Naive thymus-derived CD4-positive, alpha-beta T cell (primary cell): ENCODE measurements around the gene SLC35F6. TPM values are rescaled to one million over a fixed set of nuclear protein-coding genes. Genes with fewer than 3 reads are reported as not detected.

Source experiments
- ATAC-seq: fragments of 150-1000 bp; cut with Tn5 transposase; 2 replicates; pipeline ENCODE4 v1.10.0; 2021; ENCODE audit warnings: mild to moderate bottlenecking, moderate library complexity
- CTCF ChIA-PET: fragments of 350-600 bp; sonication (Branson Sonifier 250); formaldehyde crosslinking; loops from one replicate; lab custom pipeline; 2021; ENCODE audit warnings: antibody characterized with exemption; lab: Charles Lee
- POLR2A ChIA-PET: fragments of 350-600 bp; sonication (Branson Sonifier 250); formaldehyde crosslinking; loops from one replicate; lab custom pipeline; 2021; ENCODE audit warnings: antibody characterized with exemption, inconsistent platforms; lab: Charles Lee
- DNase-seq, 9 donors: peaks; one replicate each; pipeline versions ENCODE4 v3.0.0 to v3.0.0-alpha.2; 2020 to 2022; ENCODE audit warnings: mixed read lengths in 1 of 9
- H3K27ac ChIP-seq: one replicate; pipeline ENCODE4 v1.7.0; 2013; ENCODE audit warnings: mild to moderate bottlenecking, low read depth, low read length, moderate library complexity
- H3K27me3 ChIP-seq, 2 donors: one replicate each; pipeline ENCODE4 v1.7.0; 2013; ENCODE audit warnings: low read length in 2 of 2, mild to moderate bottlenecking in 2 of 2, moderate library complexity in 2 of 2; ENCODE audit not compliant: control insufficient read depth in 2 of 2, insufficient read depth in 2 of 2
- H3K36me3 ChIP-seq, 3 experiments: 1 replicate in 2 of 3; 2 replicates in 1 of 3; pipeline ENCODE4 v1.7.0; 2013; ENCODE audit warnings: low read length in 3 of 3, mild to moderate bottlenecking in 3 of 3, moderate library complexity in 1 of 3; ENCODE audit not compliant: insufficient read depth in 3 of 3, control insufficient read depth in 2 of 3
- H3K4me1 ChIP-seq, 2 donors: one replicate each; pipeline ENCODE4 v1.7.0; 2013; ENCODE audit warnings: low read length in 2 of 2, mild to moderate bottlenecking in 2 of 2, moderate library complexity in 1 of 2; ENCODE audit not compliant: control insufficient read depth in 2 of 2, insufficient read depth in 2 of 2
- H3K4me3 ChIP-seq: 2 replicates; pipeline ENCODE4 v1.7.0; 2013; ENCODE audit warnings: mild to moderate bottlenecking, low read length
- H3K9me3 ChIP-seq, 3 experiments: 1 replicate in 2 of 3; 2 replicates in 1 of 3; pipeline ENCODE4 v1.7.0; 2013; ENCODE audit warnings: low read length in 3 of 3; ENCODE audit not compliant: control insufficient read depth in 2 of 3
- H3K27ac Mint-ChIP-seq, 9 donors: one replicate each; pipeline ENCODE4 v1.8.0; 2020 to 2022; ENCODE audit warnings: mixed read lengths in 9 of 9, mild to moderate bottlenecking in 8 of 9, moderate library complexity in 5 of 9, inconsistent platforms in 2 of 9
- H3K27me3 Mint-ChIP-seq, 5 donors: one replicate each; pipeline ENCODE4 v1.8.0; 2021 to 2022; ENCODE audit warnings: mixed read lengths in 5 of 5, mild to moderate bottlenecking in 1 of 5
- H3K36me3 Mint-ChIP-seq, 5 donors: one replicate each; pipeline ENCODE4 v1.8.0; 2020 to 2022; ENCODE audit warnings: mixed read lengths in 5 of 5, mild to moderate bottlenecking in 3 of 5, inconsistent platforms in 1 of 5
- H3K4me1 Mint-ChIP-seq, 7 donors: one replicate each; pipeline ENCODE4 v1.8.0; 2020 to 2022; ENCODE audit warnings: mixed read lengths in 7 of 7, mild to moderate bottlenecking in 3 of 7, inconsistent platforms in 1 of 7
- H3K4me3 Mint-ChIP-seq, 10 donors: one replicate each; pipeline ENCODE4 v1.8.0; 2020 to 2022; ENCODE audit warnings: mild to moderate bottlenecking in 10 of 10, mixed read lengths in 10 of 10, moderate library complexity in 6 of 10, inconsistent platforms in 2 of 10
- H3K9me3 Mint-ChIP-seq, 11 donors: one replicate each; pipeline ENCODE4 v1.8.0; 2020 to 2022; ENCODE audit warnings: mixed read lengths in 11 of 11, mild to moderate bottlenecking in 4 of 11, inconsistent platforms in 1 of 11, moderate library complexity in 1 of 11
- intact Hi-C, 2 donors: fragments of 100-400 bp; cut with micrococcal nuclease; formaldehyde crosslinking; loops; one replicate each; pipeline ENCODE4 v1.15.1; 2023
- polyA plus RNA-seq, 2 donors: library from polyadenylated mRNA; unstranded; fragments of 300-500 nt; fragmentation: Illumina TruSeq; gene quantifications; one replicate each; pipeline ENCODE4 v1.2.3, GENCODE V29; 2021
- total RNA-seq, 6 experiments: library from RNA in 5 of 6; stranded (reverse) in 5 of 6; gene quantifications; 1 replicate in 5 of 6; 2 replicates in 1 of 6; pipeline ENCODE4 v1.2.3 and lab custom pipeline; 2021 to 2026

The SLC35F6 gene
- total and polyA plus RNA-seq, 7 experiments from 2014 or later: 4.7 to 22.5 (median 19.1) TPM

DNA sequence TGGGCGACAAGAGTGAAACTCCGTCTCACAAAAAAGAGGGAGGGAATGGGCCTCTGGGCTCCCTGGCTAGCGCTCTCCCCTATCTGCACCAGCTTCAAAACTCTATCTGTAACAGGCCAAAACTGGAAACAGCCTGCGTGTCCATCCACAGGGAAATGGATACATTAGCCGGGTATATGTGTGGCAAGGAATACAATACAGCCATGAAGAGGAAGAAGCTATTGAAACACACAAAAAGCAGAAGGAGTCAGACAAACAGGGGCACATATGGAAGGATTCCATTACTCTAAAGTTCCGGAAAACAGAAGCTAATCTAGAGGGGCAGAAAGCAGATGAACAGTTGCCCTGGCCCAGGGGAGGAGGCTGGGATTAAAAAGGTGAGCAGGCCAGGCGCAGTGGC, 24.6 kb upstream of the SLC35F6 start:
- CTCF ChIA-PET: no interaction called here
- H3K36me3 ChIP-seq: no peaks in the 10 kb centered on the region
- no peak overlapping the region for H3K4me3 Mint-ChIP-seq
- H3K4me1 ChIP-seq: no peaks in the 10 kb centered on the region
- peaks cover 0 to 4% (median 0%) of the 10 kb centered on the region in 5 donors for H3K27me3 Mint-ChIP-seq
- H3K9me3 ChIP-seq: no peaks in the 10 kb centered on the region
- H3K27ac ChIP-seq: no peak overlapping the region
- H3K4me3 ChIP-seq: no peak overlapping the region
- POLR2A ChIA-PET: no interaction called here
- DNase-seq (no peak), ATAC-seq (no peak)
- H3K27me3 ChIP-seq: no peaks in the 10 kb centered on the region
- no peak overlapping the region for H3K27ac Mint-ChIP-seq
- H3K4me1 Mint-ChIP-seq: peaks cover 0 to 10% (median 6%) of the 10 kb centered on the region in 7 donors
- intact Hi-C loops: no loop called here
- H3K36me3 Mint-ChIP-seq: no peaks in the 10 kb centered on the region
- peaks cover 0 to 1% (median 0%) of the 10 kb centered on the region in 11 donors for H3K9me3 Mint-ChIP-seq

DNA sequence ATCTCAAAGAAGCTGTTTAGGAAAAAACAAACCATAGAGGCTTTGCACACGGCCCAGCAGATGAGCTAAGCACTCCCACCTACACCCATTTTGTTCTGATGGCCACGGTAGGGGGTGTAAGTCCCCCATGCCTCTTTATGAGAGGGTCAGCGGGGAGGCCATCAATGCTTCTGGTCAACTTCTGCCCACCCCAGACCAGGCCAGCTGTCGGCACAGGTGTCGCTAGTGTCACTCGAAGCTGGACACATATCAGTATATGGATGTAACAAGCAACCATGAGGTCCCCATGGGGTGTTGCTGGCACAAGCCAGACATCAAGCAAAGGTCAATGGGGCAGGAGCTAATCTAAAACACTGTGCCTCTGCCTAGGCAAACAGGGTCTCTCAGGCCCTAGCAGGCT, 23.7 kb upstream of the SLC35F6 start:
- intact Hi-C loops: no loop called here
- H3K4me1 ChIP-seq: no peaks in the 10 kb centered on the region
- ATAC-seq (no peak), DNase-seq (no peak)
- H3K27me3 ChIP-seq: no peaks in the 10 kb centered on the region
- H3K36me3 ChIP-seq: no peaks in the 10 kb centered on the region
- Mint-ChIP-seq H3K27me3 (peaks cover 0 to 4% (median 0%) of the 10 kb centered on the region in 5 donors), H3K36me3 (no peaks in the 10 kb centered on the region), H3K4me1 (peaks cover 0 to 10% (median 6%) of the 10 kb centered on the region in 7 donors), H3K4me3 (no peak overlapping the region), H3K9me3 (peaks cover 0 to 1% (median 0%) of the 10 kb centered on the region in 11 donors), H3K27ac (peak overlapping the region in 1 of 9 donors; percentile 6)
- ChIA-PET CTCF (no interaction called here), POLR2A (no interaction called here)
- H3K9me3 ChIP-seq: no peaks in the 10 kb centered on the region
- no peak overlapping the region for H3K4me3 ChIP-seq
- no peak overlapping the region for H3K27ac ChIP-seq

- H3K27ac Mint-ChIP-seq: no peak overlapping the region
- Histone ChIP-seq H3K4me1 (no peaks in the 10 kb centered on the region), H3K4me3 (no peak overlapping the region), H3K9me3 (no peaks in the 10 kb centered on the region), H3K36me3 (no peaks in the 10 kb centered on the region), H3K27me3 (no peaks in the 10 kb centered on the region), H3K27ac (no peak overlapping the region)
- intact Hi-C loops: no loop called here
- CTCF ChIA-PET: no interaction called here
- H3K9me3 Mint-ChIP-seq: peaks cover 0 to 1% (median 0%) of the 10 kb centered on the region in 11 donors
- no peaks in the 10 kb centered on the region for H3K36me3 Mint-ChIP-seq
- POLR2A ChIA-PET: interaction anchor here (0.9 kb wide), 1 partner anchor 23 kb away, joined by 3 read pairs; no protein-coding TSS in a partner anchor
- ATAC-seq: peak; percentile 69
- peaks cover 0 to 10% (median 6%) of the 10 kb centered on the region in 7 donors for H3K4me1 Mint-ChIP-seq
- peak overlapping the region in 1 of 10 donors; percentile 2 for H3K4me3 Mint-ChIP-seq
- no peak for DNase-seq
- H3K27me3 Mint-ChIP-seq: peaks cover 0 to 4% (median 0%) of the 10 kb centered on the region in 5 donors
Measured at GRCh38 chr2:26740890-26741302, 23.2 kb upstream of the SLC35F6 start.

- Mint-ChIP-seq H3K4me3 (no peak overlapping the region), H3K4me1 (peaks cover 0 to 10% (median 6%) of the 10 kb centered on the region in 7 donors), H3K36me3 (no peaks in the 10 kb centered on the region), H3K9me3 (peaks cover 0 to 1% (median 0%) of the 10 kb centered on the region in 11 donors), H3K27me3 (peaks cover 0 to 4% (median 0%) of the 10 kb centered on the region in 5 donors), H3K27ac (no peak overlapping the region)
- Histone ChIP-seq H3K4me3 (no peak overlapping the region), H3K9me3 (no peaks in the 10 kb centered on the region), H3K36me3 (no peaks in the 10 kb centered on the region), H3K4me1 (no peaks in the 10 kb centered on the region), H3K27ac (no peak overlapping the region), H3K27me3 (no peaks in the 10 kb centered on the region)
- intact Hi-C loops: no loop called here
- CTCF ChIA-PET: interaction anchor here (0.7 to 8.0 kb wide), 2 partner anchors 13 to 137 kb away, joined by 3 to 61 read pairs; no protein-coding TSS in a partner anchor
- POLR2A ChIA-PET: no interaction called here
- ATAC-seq: no peak
- no peak for DNase-seq
Measured at GRCh38 chr2:26742048-26742770, 21.9 kb upstream of the SLC35F6 start.

DNA sequence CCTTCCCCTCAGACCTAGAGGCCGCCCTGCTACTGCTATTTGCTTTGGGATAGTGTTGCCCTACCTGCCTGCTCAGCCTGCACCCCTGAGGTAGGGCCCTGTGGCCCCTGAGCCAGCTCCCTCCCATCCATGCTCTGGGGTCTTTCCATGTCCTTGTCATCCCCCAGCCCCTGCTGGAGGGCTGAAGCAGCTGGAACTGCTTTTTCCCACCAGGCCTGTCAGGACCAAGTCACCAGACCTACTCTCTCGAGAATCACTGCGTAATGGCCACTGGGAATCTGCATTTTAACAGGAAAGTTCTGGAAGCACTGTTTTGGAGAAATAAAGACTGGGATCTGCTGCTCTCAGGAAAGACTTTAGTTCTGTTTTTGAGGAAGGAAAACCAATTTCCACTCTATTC, 20.2 kb upstream of the SLC35F6 start:
- Mint-ChIP-seq H3K4me3 (no peak overlapping the region), H3K36me3 (no peaks in the 10 kb centered on the region), H3K4me1 (peaks cover 0 to 10% (median 6%) of the 10 kb centered on the region in 7 donors), H3K27me3 (peaks cover 0 to 4% (median 0%) of the 10 kb centered on the region in 5 donors), H3K27ac (no peak overlapping the region), H3K9me3 (peaks cover 0 to 1% (median 0%) of the 10 kb centered on the region in 11 donors)
- ChIA-PET POLR2A (no interaction called here), CTCF (interaction anchor here (1.0 to 8.0 kb wide), 3 partner anchors 14 to 139 kb away, joined by 3 to 61 read pairs (median 5); no protein-coding TSS in a partner anchor)
- no peaks in the 10 kb centered on the region for H3K27me3 ChIP-seq
- no peaks in the 10 kb centered on the region for H3K9me3 ChIP-seq
- no peaks in the 10 kb centered on the region for H3K36me3 ChIP-seq
- intact Hi-C loops: no loop called here
- no peak for ATAC-seq
- no peak overlapping the region for H3K4me3 ChIP-seq
- DNase-seq: no peak
- no peak overlapping the region for H3K27ac ChIP-seq
- H3K4me1 ChIP-seq: no peaks in the 10 kb centered on the region

DNA sequence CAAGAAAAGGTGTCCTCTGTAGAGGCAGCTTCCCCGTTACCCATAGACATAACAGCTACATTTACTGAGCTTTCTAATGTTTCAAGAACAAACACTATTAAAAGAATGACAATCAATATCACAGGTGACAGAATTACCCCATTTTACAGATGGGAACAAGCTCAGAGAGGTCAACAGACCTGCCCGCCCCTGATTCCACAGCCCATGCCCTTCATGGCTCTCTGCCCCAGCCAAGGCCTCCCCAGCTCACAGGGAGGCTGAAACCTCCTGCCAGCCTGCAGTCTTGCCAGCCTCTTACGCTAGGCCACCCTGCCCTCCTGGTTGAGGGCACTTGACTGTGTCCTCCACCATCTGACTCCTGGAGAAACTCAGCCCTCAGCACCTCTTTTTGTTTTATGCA, 19.1 kb upstream of the SLC35F6 start:
- Histone ChIP-seq H3K27me3 (no peaks in the 10 kb centered on the region), H3K36me3 (no peaks in the 10 kb centered on the region), H3K4me3 (no peak overlapping the region), H3K9me3 (no peaks in the 10 kb centered on the region), H3K27ac (no peak overlapping the region), H3K4me1 (no peaks in the 10 kb centered on the region)
- peaks cover 0 to 2% (median 0%) of the 10 kb centered on the region in 5 donors for H3K27me3 Mint-ChIP-seq
- no peak for DNase-seq
- H3K4me3 Mint-ChIP-seq: no peak overlapping the region
- H3K9me3 Mint-ChIP-seq: no peaks in the 10 kb centered on the region
- ChIA-PET CTCF (interaction anchor here (0.8 to 8.0 kb wide), 4 partner anchors 15 to 140 kb away, joined by 3 to 61 read pairs (median 4); no protein-coding TSS in a partner anchor), POLR2A (no interaction called here)
- no peak overlapping the region for H3K27ac Mint-ChIP-seq
- no peaks in the 10 kb centered on the region for H3K36me3 Mint-ChIP-seq
- peaks cover 0 to 10% (median 6%) of the 10 kb centered on the region in 7 donors for H3K4me1 Mint-ChIP-seq
- ATAC-seq: no peak
- intact Hi-C loops: loop anchor here (1.0 kb wide), 3 partner anchors 140 to 794 kb away; no protein-coding TSS in a partner anchor
